HG03432 (cell line): ENCODE measurements around the gene FOXC2.

Experiments
- ATAC-seq: cut with Tn5 transposase; IDR thresholded peaks from one replicate; pipeline ENCODE4 v1.9.1; 2021; ENCODE audit warnings: mild to moderate bottlenecking, moderate library complexity; ENCODE audit not compliant: unreplicated experiment

FOXC2 gene

GRCh38 chr16:86566601-86566965 is at the start of gene FOXC2:
TSS of gene FOXC2 (plus strand) at chr16:86566829. CDS start at chr16:86567336, 507 bp downstream.
- no peak for ATAC-seq

GRCh38 chr16:86517033-86517432 is 49.6 kb upstream of the FOXC2 start:
- ATAC-seq: no peak

- ATAC-seq: no peak
Measured at GRCh38 chr16:86517652-86518258, 48.9 kb upstream of the FOXC2 start.

GRCh38 chr16:86519007-86519648 is 47.5 kb upstream of the FOXC2 start:
- no peak for ATAC-seq

- ATAC-seq: no peak
Measured at GRCh38 chr16:86519649-86520316, 46.8 kb upstream of the FOXC2 start.

GRCh38 chr16:86520317-86521210 is 46.1 kb upstream of the FOXC2 start:
- ATAC-seq: no peak

GRCh38 chr16:86521236-86522197 is 45.1 kb upstream of the FOXC2 start:
- ATAC-seq: no peak

GRCh38 chr16:86522634-86523033 is 44.0 kb upstream of the FOXC2 start:
- no peak for ATAC-seq

GRCh38 chr16:86523166-86523740 is 43.4 kb upstream of the FOXC2 start:
- ATAC-seq: no peak

- ATAC-seq: no peak
Measured at GRCh38 chr16:86524029-86524428, 42.6 kb upstream of the FOXC2 start.

- ATAC-seq: no peak
Measured at GRCh38 chr16:86525696-86526095, 40.9 kb upstream of the FOXC2 start.

- no peak for ATAC-seq
Measured at GRCh38 chr16:86527366-86527765, 39.3 kb upstream of the FOXC2 start.

GRCh38 chr16:86528061-86528929 is 38.3 kb upstream of the FOXC2 start:
- ATAC-seq: no peak

GRCh38 chr16:86529160-86529559 is 37.5 kb upstream of the FOXC2 start:
- no peak for ATAC-seq

GRCh38 chr16:86530251-86531190 is 36.1 kb upstream of the FOXC2 start:
- no peak for ATAC-seq

GRCh38 chr16:86531191-86531545 is 35.5 kb upstream of the FOXC2 start:
- ATAC-seq: no peak

- ATAC-seq: no peak
Measured at GRCh38 chr16:86531641-86532525, 34.7 kb upstream of the FOXC2 start.
